ENCODE measurements around the gene CLDN3.
"Not testable (repeated sequence)": the region's sequence is repeated elsewhere in the genome, so short reads cannot be mapped to it uniquely, and the experiment has no call there.

CLDN3 gene

DNA sequence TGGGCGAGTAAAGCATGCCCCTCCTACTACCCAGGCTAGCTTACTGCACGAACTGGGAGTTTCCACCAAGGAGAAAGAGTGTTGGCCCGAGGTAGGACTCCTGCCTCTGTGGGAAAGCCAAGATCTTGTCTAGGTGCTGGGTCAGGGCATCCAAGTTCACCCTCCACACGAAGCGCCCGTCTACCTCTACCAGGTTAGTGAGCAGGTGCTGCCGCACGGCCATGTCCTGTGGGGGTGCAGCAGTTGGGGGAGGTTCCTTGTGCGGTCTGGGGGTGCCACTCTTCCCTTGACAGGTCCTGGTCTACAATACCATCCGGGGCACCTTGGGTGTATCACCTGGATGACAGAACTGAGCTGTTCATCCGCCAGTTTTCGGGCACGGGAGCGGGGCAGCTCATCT lies 33.2 kb downstream of the CLDN3 start:
- DNase-seq (ENCODE audit: low spot score): no peak

DNA sequence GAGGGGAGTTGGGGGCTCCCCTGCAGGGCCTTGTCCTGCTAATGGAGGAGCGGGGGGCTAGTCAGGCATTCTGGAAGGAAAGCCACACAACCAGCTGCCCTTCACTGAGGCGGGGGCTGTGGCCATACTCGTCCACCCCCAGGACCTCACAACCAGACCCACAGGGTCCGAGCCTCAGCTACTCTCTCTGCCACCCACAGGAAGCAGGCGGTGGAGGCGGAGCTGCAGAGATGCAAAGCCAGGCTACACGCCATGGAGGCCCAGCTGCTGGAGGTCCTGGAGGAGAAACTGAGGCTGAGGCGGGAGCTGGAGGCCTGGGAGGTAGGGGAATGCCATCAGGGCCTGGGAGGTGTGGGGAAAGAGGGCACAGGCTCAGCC lies 34.6 kb downstream of the CLDN3 start:
- DNase-seq (ENCODE audit: low spot score): no peak

DNA sequence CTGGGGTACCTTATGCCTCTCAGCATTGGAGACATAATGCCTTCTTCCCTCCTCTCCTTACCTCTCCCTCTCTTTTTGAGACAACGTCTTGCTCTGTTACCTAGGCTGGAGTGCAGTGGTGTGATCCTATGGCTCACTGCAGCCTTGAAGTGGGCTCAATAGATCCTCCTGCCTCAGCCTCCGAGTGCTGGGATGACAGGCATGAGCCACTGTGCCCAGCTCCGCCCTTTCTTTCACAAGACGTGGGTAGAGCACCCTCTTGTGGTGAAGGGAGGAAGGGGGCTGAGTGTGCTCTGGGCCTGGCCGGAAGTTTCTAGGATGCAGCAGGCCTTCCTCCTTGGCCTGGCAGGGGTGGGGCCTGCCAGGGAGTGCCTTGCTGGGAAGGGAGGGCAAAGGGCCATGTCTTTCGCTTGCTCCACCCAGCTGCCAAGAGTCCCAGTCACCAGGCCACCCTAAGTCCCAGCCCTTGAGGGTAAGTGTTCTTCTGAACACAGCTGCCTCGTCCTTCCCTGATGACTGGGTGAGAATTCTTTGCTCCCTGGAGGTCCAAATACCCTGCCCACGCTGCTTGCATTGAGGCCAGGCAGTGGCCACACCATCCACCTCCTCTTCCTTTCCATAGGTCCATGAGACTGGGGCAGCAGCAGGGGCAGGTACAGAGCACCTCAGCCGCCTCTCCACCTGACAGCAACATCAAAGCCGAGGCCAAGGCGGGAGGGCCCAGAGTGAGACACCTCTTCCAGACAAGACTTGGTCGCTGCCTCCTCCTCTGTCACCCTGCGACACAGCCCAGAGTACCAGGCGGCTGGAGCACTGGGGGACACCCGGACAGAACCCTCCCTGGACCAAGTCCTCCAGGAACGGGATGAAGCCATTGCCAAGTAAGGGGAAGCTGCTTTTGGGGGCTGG lies 35.2 kb downstream of the CLDN3 start:
- peak; percentile 87 for DNase-seq (ENCODE audit: low spot score)

GRCh38 chr7:73732397-73732796 lies 37.7 kb downstream of the CLDN3 start:
- no peak for DNase-seq (ENCODE audit: low spot score)

DNA sequence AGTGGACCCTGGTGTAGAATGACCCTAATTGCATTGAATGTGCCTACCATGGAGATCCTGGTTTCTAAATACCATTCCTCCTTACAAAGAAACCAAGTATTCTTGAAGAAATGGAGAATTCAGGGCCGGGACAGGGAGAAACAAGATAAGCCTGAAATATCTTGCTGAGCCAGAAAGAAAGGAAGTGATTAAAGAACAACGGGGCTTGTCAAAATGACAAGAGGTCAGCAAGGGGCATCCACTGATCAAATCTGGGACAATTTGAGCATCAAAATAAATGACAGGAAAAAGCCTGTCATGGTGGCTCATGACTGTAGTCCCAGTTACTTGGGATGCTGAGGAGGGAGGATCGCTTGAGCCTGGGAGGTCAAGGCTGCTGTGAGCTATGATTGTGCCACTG lies 39.6 kb downstream of the CLDN3 start:
- DNase-seq (ENCODE audit: low spot score): no peak

DNA sequence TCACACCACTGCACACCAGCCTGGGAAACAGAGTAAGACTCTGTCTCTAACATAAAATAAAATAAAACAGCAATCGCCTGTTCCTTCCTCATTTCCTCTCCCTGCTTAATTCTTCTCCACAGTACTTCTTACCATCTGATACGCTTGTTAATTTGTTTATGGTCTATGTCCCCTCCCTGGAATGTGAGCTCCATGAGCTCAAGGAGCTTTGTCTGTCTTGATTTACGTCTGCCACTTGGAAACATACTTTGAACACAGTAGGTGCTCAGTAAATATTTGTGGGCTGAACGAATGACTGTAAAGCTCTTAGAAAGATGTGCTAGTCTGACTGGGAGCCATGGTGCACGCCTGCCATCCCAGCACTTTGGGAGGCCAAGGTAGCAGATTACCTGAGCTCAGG lies 41.5 kb downstream of the CLDN3 start:
- no peak for DNase-seq (ENCODE audit: low spot score)

DNA sequence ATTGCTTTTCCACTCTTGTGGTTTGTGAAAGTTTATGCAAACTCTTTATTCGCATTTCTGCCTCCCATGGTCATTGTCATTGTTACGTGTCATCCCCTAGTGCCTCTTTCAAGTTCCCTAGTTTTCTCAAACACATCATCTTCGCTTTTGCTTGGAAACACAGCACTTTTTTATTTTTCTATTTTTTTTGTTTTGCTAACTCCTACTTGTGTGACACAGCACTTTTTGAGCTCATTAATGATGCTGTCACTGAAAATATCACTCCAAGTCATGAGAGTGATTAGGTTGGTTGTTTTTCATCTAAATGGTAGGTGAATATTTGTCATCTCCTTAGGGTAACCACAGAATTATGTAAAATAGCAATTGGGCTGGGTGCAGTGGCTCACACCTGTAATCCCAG lies 42.1 kb downstream of the CLDN3 start:
- no peak for DNase-seq (ENCODE audit: low spot score)

GRCh38 chr7:73726083-73726466 lies 44.0 kb downstream of the CLDN3 start:
- DNase-seq (ENCODE audit: low spot score): no peak

DNA sequence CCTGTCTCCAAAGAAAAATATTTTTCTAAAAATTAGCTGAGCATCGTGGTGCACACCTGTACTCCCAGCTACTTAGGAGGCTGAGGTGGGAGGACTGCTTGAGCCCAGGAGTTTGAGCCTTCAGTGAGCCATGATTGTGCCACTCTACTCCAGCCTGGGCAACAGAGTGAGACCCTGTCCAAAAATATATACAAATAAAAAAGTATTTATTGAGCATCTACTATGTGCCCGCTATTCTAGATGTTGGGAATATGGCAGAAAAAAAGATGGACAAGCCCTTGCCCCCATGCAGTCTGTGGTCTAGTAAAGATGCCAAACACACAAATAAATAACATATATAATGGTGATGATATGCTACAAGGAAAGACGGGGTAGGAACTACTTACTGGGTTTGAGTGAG lies 46.3 kb downstream of the CLDN3 start:
- DNase-seq (ENCODE audit: low spot score): no peak

DNA sequence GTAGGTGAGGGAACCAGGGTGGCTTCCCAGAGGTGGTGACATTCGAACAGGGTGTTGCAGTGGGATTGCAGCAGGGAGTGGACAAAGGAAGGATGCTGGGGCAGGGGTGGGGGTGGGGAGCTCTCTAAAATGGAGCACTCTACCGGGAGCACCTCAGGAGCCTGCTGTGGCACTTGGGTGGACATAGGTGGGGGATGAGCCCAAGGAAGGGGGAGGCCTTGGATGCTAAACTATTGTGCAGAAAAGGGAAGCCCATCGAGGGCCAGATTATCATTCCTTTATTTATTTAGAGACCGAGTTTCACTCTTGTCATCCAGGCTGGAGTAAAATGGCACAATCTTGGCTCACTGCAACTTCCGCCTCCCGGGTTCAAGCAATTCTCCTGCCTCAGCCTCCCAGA lies 47.3 kb downstream of the CLDN3 start:
- DNase-seq (ENCODE audit: low spot score): no peak

DNA sequence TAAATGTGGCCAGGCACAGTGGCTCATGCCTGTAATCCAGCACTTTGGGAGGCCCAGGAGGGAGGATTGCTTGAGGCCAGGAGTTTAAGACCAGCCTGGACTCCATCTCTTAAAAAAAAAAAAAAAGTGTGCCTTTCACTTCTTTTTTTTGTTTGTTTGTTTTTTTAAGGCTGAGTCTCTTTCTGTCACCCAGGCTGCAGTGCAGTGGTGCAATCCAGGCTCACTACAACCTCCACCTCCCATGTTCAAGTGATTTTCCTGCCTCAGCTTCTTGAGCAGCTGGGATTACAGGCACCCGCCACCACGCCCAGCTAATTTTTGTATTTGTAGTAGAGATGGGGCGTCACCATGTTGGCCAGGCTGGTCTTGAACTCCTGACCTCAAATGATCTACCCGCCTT lies 47.9 kb downstream of the CLDN3 start:
- DNase-seq (ENCODE audit: low spot score): not testable (repeated sequence)

GRCh38 chr7:73721377-73721817 lies 48.7 kb downstream of the CLDN3 start:
- DNase-seq (ENCODE audit: low spot score): no peak

DNA sequence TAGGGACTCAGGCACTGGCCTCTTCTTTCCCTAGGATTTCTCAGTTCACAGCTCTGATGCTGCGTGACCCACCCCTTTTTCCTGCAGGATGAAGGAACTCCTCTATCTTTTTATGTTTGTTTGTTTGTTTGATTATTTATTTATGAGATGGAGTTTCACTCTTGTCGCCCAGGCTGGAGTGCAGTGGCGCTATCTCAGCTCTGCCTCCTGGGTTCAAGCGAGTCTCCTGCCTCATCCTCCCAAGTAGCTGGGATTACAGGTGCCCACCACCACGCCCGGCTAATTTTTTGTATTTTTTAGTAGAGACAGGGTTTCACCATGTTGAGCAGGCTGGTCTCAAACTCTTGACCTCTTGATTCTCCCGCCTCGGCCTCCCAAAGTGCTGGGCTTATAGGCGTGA lies 49.6 kb downstream of the CLDN3 start:
- not testable (repeated sequence) for DNase-seq (ENCODE audit: low spot score)

DNA sequence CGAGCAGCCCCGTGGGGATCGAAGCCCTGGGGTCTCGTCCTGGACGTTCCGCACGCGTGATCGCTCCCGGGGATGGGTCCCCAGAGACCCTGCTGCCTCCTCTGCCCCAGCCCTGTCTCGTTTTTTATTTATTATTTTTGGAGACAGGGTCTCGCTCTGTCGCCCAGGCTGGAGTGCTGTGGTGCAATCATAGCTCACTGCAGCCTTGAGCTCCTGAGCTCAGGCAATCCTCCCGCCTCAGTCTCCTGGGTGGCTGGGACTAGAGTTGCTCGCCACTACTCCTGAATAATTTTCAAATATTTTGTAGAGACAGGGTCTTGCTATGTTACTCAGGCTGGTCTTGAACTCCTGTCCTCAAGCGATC lies 50.3 kb downstream of the CLDN3 start:
- DNase-seq (ENCODE audit: low spot score): no peak

Measured in SW480 (cell line).